ENCODE results near the gene NFIA. TPM values are rescaled to one million over a fixed set of nuclear protein-coding genes. Genes with fewer than 3 reads are reported as not detected.

NFIA gene
- total and polyA plus RNA-seq, 2 donors, result 7.9 to 10.3 TPM

- Histone ChIP-seq H3K4me1 (ENCODE audit: control insufficient read depth in 2 of 2, insufficient read depth in 2 of 2, low read length in 2 of 2) (no peaks in the 10 kb centered on the region), H3K4me3 (ENCODE audit: low read length in 2 of 2) (no peak overlapping the region), H3K27ac (ENCODE audit: low read depth in 1 of 2, low read length in 1 of 2) (no peak overlapping the region), H3K27me3 (ENCODE audit: control insufficient read depth in 2 of 2, insufficient read depth in 1 of 2, low read length in 1 of 2) (no peaks in the 10 kb centered on the region), H3K9me3 (ENCODE audit: control insufficient read depth in 2 of 2, insufficient read depth in 1 of 2, low read length in 1 of 2) (no peaks in the 10 kb centered on the region), H3K36me3 (ENCODE audit: control insufficient read depth in 2 of 2, insufficient read depth in 2 of 2, low read length in 1 of 2) (no peaks in the 10 kb centered on the region)
- 95% methylated on average over 10 of the region's 10 CpGs for WGBS
- DNase-seq (ENCODE audit: low read depth in 6 of 9, low spot score in 9 of 9), result no peak
Measured at GRCh38 chr1:61187352-61188086, 105.2 kb downstream of the NFIA start.

GRCh38 chr1:61190153-61190552 lies 107.8 kb downstream of the NFIA start:
- no peak overlapping the region for H3K27ac ChIP-seq (ENCODE audit: low read depth in 1 of 2, low read length in 1 of 2)
- H3K4me1 ChIP-seq (ENCODE audit: control insufficient read depth in 2 of 2, insufficient read depth in 2 of 2, low read length in 2 of 2), result no peaks in the 10 kb centered on the region

GRCh38 chr1:61190618-61191432 lies 108.5 kb downstream of the NFIA start:
- Histone ChIP-seq H3K27me3 (ENCODE audit: control insufficient read depth in 2 of 2, insufficient read depth in 1 of 2, low read length in 1 of 2) (no peaks in the 10 kb centered on the region), H3K9me3 (ENCODE audit: control insufficient read depth in 2 of 2, insufficient read depth in 1 of 2, low read length in 1 of 2) (no peaks in the 10 kb centered on the region), H3K27ac (ENCODE audit: low read depth in 1 of 2, low read length in 1 of 2) (no peak overlapping the region), H3K4me3 (ENCODE audit: low read length in 2 of 2) (no peak overlapping the region), H3K4me1 (ENCODE audit: control insufficient read depth in 2 of 2, insufficient read depth in 2 of 2, low read length in 2 of 2) (no peaks in the 10 kb centered on the region), H3K36me3 (ENCODE audit: control insufficient read depth in 2 of 2, insufficient read depth in 2 of 2, low read length in 1 of 2) (no peaks in the 10 kb centered on the region)
- WGBS, result 92% methylated on average over 5 of the region's 5 CpGs
- DNase-seq (ENCODE audit: low read depth in 6 of 9, low spot score in 9 of 9), result no peak

More at GRCh38 chr1:61190153-61190552, 107.8 kb downstream of the NFIA start:
- 97% methylated on average over 4 of the region's 4 CpGs for WGBS
- no peak overlapping the region for H3K4me3 ChIP-seq (ENCODE audit: low read length in 2 of 2)
- H3K9me3 ChIP-seq (ENCODE audit: control insufficient read depth in 2 of 2, insufficient read depth in 1 of 2, low read length in 1 of 2), result no peaks in the 10 kb centered on the region
- no peak for DNase-seq (ENCODE audit: low read depth in 6 of 9, low spot score in 9 of 9)
- no peaks in the 10 kb centered on the region for H3K36me3 ChIP-seq (ENCODE audit: control insufficient read depth in 2 of 2, insufficient read depth in 2 of 2, low read length in 1 of 2)
- H3K27me3 ChIP-seq (ENCODE audit: control insufficient read depth in 2 of 2, insufficient read depth in 1 of 2, low read length in 1 of 2), result no peaks in the 10 kb centered on the region

- no peaks in the 10 kb centered on the region for H3K36me3 ChIP-seq (ENCODE audit: control insufficient read depth in 2 of 2, insufficient read depth in 2 of 2, low read length in 1 of 2)
- no peak overlapping the region for H3K4me3 ChIP-seq (ENCODE audit: low read length in 2 of 2)
- WGBS, result 97% methylated on average over 1 of the region's 1 CpG
- DNase-seq (ENCODE audit: low read depth in 6 of 9, low spot score in 9 of 9), result no peak
- H3K27ac ChIP-seq (ENCODE audit: low read depth in 1 of 2, low read length in 1 of 2), result no peak overlapping the region
- H3K4me1 ChIP-seq (ENCODE audit: control insufficient read depth in 2 of 2, insufficient read depth in 2 of 2, low read length in 2 of 2), result no peaks in the 10 kb centered on the region
- H3K27me3 ChIP-seq (ENCODE audit: control insufficient read depth in 2 of 2, insufficient read depth in 1 of 2, low read length in 1 of 2), result no peaks in the 10 kb centered on the region
- no peaks in the 10 kb centered on the region for H3K9me3 ChIP-seq (ENCODE audit: control insufficient read depth in 2 of 2, insufficient read depth in 1 of 2, low read length in 1 of 2)
Measured at GRCh38 chr1:61191433-61191720, 109.0 kb downstream of the NFIA start.

GRCh38 chr1:61192663-61193330 lies 110.4 kb downstream of the NFIA start:
- Histone ChIP-seq H3K36me3 (ENCODE audit: control insufficient read depth in 2 of 2, insufficient read depth in 2 of 2, low read length in 1 of 2) (no peaks in the 10 kb centered on the region), H3K27me3 (ENCODE audit: control insufficient read depth in 2 of 2, insufficient read depth in 1 of 2, low read length in 1 of 2) (no peaks in the 10 kb centered on the region), H3K4me1 (ENCODE audit: control insufficient read depth in 2 of 2, insufficient read depth in 2 of 2, low read length in 2 of 2) (no peaks in the 10 kb centered on the region), H3K9me3 (ENCODE audit: control insufficient read depth in 2 of 2, insufficient read depth in 1 of 2, low read length in 1 of 2) (no peaks in the 10 kb centered on the region), H3K4me3 (ENCODE audit: low read length in 2 of 2) (no peak overlapping the region), H3K27ac (ENCODE audit: low read depth in 1 of 2, low read length in 1 of 2) (no peak overlapping the region)
- no peak for DNase-seq (ENCODE audit: low read depth in 6 of 9, low spot score in 9 of 9)
- 84% methylated on average over 6 of the region's 6 CpGs for WGBS

- H3K36me3 ChIP-seq (ENCODE audit: control insufficient read depth in 2 of 2, insufficient read depth in 2 of 2, low read length in 1 of 2), result no peaks in the 10 kb centered on the region
- H3K4me3 ChIP-seq (ENCODE audit: low read length in 2 of 2), result no peak overlapping the region
- no peaks in the 10 kb centered on the region for H3K27me3 ChIP-seq (ENCODE audit: control insufficient read depth in 2 of 2, insufficient read depth in 1 of 2, low read length in 1 of 2)
- no peaks in the 10 kb centered on the region for H3K4me1 ChIP-seq (ENCODE audit: control insufficient read depth in 2 of 2, insufficient read depth in 2 of 2, low read length in 2 of 2)
- H3K27ac ChIP-seq (ENCODE audit: low read depth in 1 of 2, low read length in 1 of 2), result no peak overlapping the region
- no peak for DNase-seq (ENCODE audit: low read depth in 6 of 9, low spot score in 9 of 9)
- H3K9me3 ChIP-seq (ENCODE audit: control insufficient read depth in 2 of 2, insufficient read depth in 1 of 2, low read length in 1 of 2), result no peaks in the 10 kb centered on the region
- WGBS, result 71% methylated on average over 1 of the region's 1 CpG
Measured at GRCh38 chr1:61193808-61194207, 111.4 kb downstream of the NFIA start.

- H3K9me3 ChIP-seq (ENCODE audit: control insufficient read depth in 2 of 2, insufficient read depth in 1 of 2, low read length in 1 of 2), result no peaks in the 10 kb centered on the region
- DNase-seq (ENCODE audit: low read depth in 6 of 9, low spot score in 9 of 9), result no peak
- H3K36me3 ChIP-seq (ENCODE audit: control insufficient read depth in 2 of 2, insufficient read depth in 2 of 2, low read length in 1 of 2), result no peaks in the 10 kb centered on the region
- no peaks in the 10 kb centered on the region for H3K4me1 ChIP-seq (ENCODE audit: control insufficient read depth in 2 of 2, insufficient read depth in 2 of 2, low read length in 2 of 2)
- H3K27ac ChIP-seq (ENCODE audit: low read depth in 1 of 2, low read length in 1 of 2), result no peak overlapping the region
- H3K27me3 ChIP-seq (ENCODE audit: control insufficient read depth in 2 of 2, insufficient read depth in 1 of 2, low read length in 1 of 2), result no peaks in the 10 kb centered on the region
- 95% methylated on average over 8 of the region's 8 CpGs for WGBS
- no peak overlapping the region for H3K4me3 ChIP-seq (ENCODE audit: low read length in 2 of 2)
Measured at GRCh38 chr1:61198554-61198953, 116.2 kb downstream of the NFIA start.

- no peaks in the 10 kb centered on the region for H3K9me3 ChIP-seq (ENCODE audit: control insufficient read depth in 2 of 2, insufficient read depth in 1 of 2, low read length in 1 of 2)
- 97% methylated on average over 5 of the region's 5 CpGs for WGBS
- H3K27ac ChIP-seq (ENCODE audit: low read depth in 1 of 2, low read length in 1 of 2), result no peak overlapping the region
- H3K36me3 ChIP-seq (ENCODE audit: control insufficient read depth in 2 of 2, insufficient read depth in 2 of 2, low read length in 1 of 2), result no peaks in the 10 kb centered on the region
- H3K27me3 ChIP-seq (ENCODE audit: control insufficient read depth in 2 of 2, insufficient read depth in 1 of 2, low read length in 1 of 2), result no peaks in the 10 kb centered on the region
- no peak for DNase-seq (ENCODE audit: low read depth in 6 of 9, low spot score in 9 of 9)
- H3K4me1 ChIP-seq (ENCODE audit: control insufficient read depth in 2 of 2, insufficient read depth in 2 of 2, low read length in 2 of 2), result no peaks in the 10 kb centered on the region
- no peak overlapping the region for H3K4me3 ChIP-seq (ENCODE audit: low read length in 2 of 2)
Measured at GRCh38 chr1:61201035-61201434, 118.7 kb downstream of the NFIA start.

All from thymus (tissue), 11 donors.